ENCODE results near the gene MTRR.

Gene MTRR

DNA sequence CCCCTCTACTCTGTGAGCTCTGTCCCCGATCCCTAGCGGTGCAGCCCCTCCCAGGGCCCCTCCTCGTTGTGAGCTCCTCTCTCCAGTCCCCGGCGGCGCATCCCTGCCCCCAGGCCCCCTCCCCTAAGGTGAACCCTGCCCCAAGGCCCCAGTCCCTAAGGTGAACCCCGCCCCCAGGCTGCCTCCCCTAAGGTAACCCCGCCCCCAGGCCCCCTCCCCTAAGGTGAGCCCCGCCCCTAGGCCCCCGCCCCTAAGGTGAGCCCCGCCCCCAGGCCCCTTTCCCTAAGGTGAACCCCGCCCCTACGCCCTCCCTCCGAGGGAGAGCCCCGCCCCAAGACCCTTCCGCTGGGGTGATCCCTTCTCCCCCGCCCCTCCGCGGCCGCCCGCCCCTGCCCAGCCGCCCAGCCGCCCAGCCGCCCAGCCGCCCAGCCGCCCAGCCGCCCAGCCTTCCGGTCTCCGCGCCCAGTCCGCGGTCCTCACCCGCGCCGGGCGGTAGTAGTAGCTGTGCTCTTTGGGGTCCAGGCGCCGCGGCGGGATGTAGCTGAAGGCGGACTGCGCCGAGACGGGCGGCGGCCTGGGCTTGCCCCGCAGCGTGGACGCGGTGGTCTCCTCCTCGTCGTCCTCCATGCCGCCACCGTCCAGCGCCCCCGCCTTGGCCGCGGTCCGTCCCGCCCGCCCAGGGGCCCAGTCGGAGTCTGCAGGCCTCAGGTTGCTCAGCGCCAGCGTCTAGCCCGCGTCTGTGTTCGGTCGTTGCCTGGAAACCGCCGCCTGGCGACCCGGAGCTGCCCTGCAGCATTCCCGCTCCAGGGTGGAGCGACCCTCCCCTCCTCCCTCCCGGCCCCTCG lies 18.3 kb upstream of the MTRR start, which contains the start of gene CFAP90:
Gene CFAP90, minus strand, starts transcription at position 739 of the 845 bp plus-strand sequence. Its CDS starts 112 bp downstream, at position 627.
- no peak within 1 kb of the TSS for H2AFZ ChIP-seq (ENCODE audit: low read length)
- no peaks in the 10 kb centered on the region for H3K36me3 ChIP-seq (ENCODE audit: insufficient read depth, low read length)

DNA sequence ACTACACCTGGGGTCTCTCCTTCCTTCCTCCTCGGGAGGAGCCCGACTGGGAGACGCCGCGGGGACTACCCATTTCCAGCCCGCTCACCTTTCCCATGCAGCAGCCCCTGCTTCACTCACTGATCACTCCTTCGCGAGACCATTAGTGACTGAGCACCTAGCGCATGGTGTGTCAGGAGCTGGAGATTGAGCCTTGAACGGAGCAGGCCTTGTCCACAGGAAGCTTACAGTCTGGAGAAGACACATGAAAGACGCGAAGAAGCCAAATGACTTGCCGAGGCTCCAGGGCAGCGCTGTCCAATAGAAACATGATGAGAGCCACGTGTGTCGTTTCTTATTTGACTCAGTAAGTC lies 17.7 kb upstream of the MTRR start:
- Histone ChIP-seq H2AFZ (ENCODE audit: low read length) (no peak overlapping the region), H3K27ac (ENCODE audit: low read depth, low read length, poor library complexity, severe bottlenecking) (no peak overlapping the region)

More for the DNA sequence above, 18.3 kb upstream of the MTRR start, which contains the start of gene CFAP90:
- no peak for TF ChIP-seq EZH2 (IDR thresholded peaks at IDR 0.05; ENCODE audit: borderline replicate concordance, low read length)
- TF ChIP-seq, protein P1, sequence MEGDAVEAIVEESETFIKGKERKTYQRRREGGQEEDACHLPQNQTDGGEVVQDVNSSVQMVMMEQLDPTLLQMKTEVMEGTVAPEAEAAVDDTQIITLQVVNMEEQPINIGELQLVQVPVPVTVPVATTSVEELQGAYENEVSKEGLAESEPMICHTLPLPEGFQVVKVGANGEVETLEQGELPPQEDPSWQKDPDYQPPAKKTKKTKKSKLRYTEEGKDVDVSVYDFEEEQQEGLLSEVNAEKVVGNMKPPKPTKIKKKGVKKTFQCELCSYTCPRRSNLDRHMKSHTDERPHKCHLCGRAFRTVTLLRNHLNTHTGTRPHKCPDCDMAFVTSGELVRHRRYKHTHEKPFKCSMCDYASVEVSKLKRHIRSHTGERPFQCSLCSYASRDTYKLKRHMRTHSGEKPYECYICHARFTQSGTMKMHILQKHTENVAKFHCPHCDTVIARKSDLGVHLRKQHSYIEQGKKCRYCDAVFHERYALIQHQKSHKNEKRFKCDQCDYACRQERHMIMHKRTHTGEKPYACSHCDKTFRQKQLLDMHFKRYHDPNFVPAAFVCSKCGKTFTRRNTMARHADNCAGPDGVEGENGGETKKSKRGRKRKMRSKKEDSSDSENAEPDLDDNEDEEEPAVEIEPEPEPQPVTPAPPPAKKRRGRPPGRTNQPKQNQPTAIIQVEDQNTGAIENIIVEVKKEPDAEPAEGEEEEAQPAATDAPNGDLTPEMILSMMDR (IDR thresholded peaks at IDR 0.05; ENCODE audit: low read length), result no peak
- no peaks in the 10 kb centered on the region for H3F3A ChIP-seq (ENCODE audit: insufficient read depth, low read length)
- no peak within 1 kb of the TSS for H3K9ac ChIP-seq (ENCODE audit: low read length)
- H3K9me3 ChIP-seq (ENCODE audit: low read length), result no peaks in the 10 kb centered on the region
- H3K4me3 ChIP-seq (ENCODE audit: low read depth, low read length, poor library complexity, severe bottlenecking), result no peak within 1 kb of the TSS
- H3K27ac ChIP-seq (ENCODE audit: low read depth, low read length, poor library complexity, severe bottlenecking), result no peak within 1 kb of the TSS
- no peaks in the 10 kb centered on the region for H3K9me2 ChIP-seq (ENCODE audit: low read depth, low read length)
- no peaks in the 10 kb centered on the region for H3K27me3 ChIP-seq (ENCODE audit: insufficient read depth, low read length)
- H3K4me2 ChIP-seq (ENCODE audit: low read length), result no peak within 1 kb of the TSS
- H3K79me2 ChIP-seq (ENCODE audit: insufficient read depth, low read length), result no peaks in the 10 kb centered on the region
- no peaks in the 10 kb centered on the region for H3K4me1 ChIP-seq (ENCODE audit: insufficient read depth, low read length, severe bottlenecking)
- no peaks in the 10 kb centered on the region for H4K20me1 ChIP-seq (ENCODE audit: insufficient read depth, low read length)

DNA sequence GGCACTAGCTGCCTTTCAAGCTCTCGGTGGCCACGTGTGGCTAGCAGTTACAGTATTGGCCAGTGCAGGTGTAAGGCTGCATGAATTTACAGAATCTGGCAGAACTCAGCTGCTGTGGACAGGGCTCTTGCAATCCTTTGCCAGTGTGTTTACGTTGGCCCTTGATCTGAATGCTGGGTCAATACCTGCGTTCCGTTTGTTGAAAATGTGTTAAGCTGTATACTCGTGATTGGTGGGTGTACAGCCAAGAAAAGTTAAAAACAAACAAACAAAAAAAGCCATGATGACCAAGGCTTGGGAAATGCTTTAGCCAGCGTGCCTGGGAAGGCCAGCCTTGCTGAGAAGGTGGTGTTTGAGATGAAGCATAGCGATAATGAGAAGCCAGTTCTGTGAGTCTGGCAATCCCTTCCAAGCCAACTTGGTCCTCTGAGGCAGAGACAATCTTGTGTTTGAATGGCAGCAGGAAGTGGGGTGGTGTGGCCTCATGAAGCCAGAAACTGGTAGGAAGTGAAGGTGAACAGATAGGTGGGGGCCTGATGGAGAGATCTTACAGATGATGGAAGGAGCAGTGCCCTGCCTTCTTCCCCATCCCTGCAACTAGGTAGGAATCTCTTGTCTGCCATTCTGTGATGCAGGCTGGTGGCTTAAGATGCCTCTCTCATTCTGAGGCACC lies 17.2 kb upstream of the MTRR start:
- Histone ChIP-seq H3K9me2 (ENCODE audit: low read depth, low read length) (no peaks in the 10 kb centered on the region), H3K9ac (ENCODE audit: low read length) (no peak overlapping the region), H4K20me1 (ENCODE audit: insufficient read depth, low read length) (no peaks in the 10 kb centered on the region), H3K4me3 (ENCODE audit: low read depth, low read length, poor library complexity, severe bottlenecking) (no peak overlapping the region), H3K4me2 (ENCODE audit: low read length) (no peak overlapping the region), H3K9me3 (ENCODE audit: low read length) (no peaks in the 10 kb centered on the region), H3K27ac (ENCODE audit: low read depth, low read length, poor library complexity, severe bottlenecking) (no peak overlapping the region), H3K36me3 (ENCODE audit: insufficient read depth, low read length) (no peaks in the 10 kb centered on the region), H3K27me3 (ENCODE audit: insufficient read depth, low read length) (no peaks in the 10 kb centered on the region), H3K4me1 (ENCODE audit: insufficient read depth, low read length, severe bottlenecking) (no peaks in the 10 kb centered on the region), H3F3A (ENCODE audit: insufficient read depth, low read length) (no peaks in the 10 kb centered on the region), H3K79me2 (ENCODE audit: insufficient read depth, low read length) (no peaks in the 10 kb centered on the region), H2AFZ (ENCODE audit: low read length) (no peak overlapping the region)
- TF ChIP-seq, protein P1 (IDR thresholded peaks at IDR 0.05; ENCODE audit: low read length), result no peak
- TF ChIP-seq EZH2 (IDR thresholded peaks at IDR 0.05; ENCODE audit: borderline replicate concordance, low read length), result no peak

More for the DNA sequence above, 17.7 kb upstream of the MTRR start:
- H3K9me2 ChIP-seq (ENCODE audit: low read depth, low read length), result no peaks in the 10 kb centered on the region
- no peak for TF ChIP-seq EZH2 (IDR thresholded peaks at IDR 0.05; ENCODE audit: borderline replicate concordance, low read length)
- TF ChIP-seq, protein P1 (IDR thresholded peaks at IDR 0.05; ENCODE audit: low read length), result no peak
- no peaks in the 10 kb centered on the region for H3K27me3 ChIP-seq (ENCODE audit: insufficient read depth, low read length)
- H3K4me1 ChIP-seq (ENCODE audit: insufficient read depth, low read length, severe bottlenecking), result no peaks in the 10 kb centered on the region
- H4K20me1 ChIP-seq (ENCODE audit: insufficient read depth, low read length), result no peaks in the 10 kb centered on the region
- no peak overlapping the region for H3K4me3 ChIP-seq (ENCODE audit: low read depth, low read length, poor library complexity, severe bottlenecking)
- no peaks in the 10 kb centered on the region for H3K9me3 ChIP-seq (ENCODE audit: low read length)
- H3K36me3 ChIP-seq (ENCODE audit: insufficient read depth, low read length), result no peaks in the 10 kb centered on the region
- H3K79me2 ChIP-seq (ENCODE audit: insufficient read depth, low read length), result no peaks in the 10 kb centered on the region
- H3F3A ChIP-seq (ENCODE audit: insufficient read depth, low read length), result no peaks in the 10 kb centered on the region
- H3K4me2 ChIP-seq (ENCODE audit: low read length), result no peak overlapping the region
- H3K9ac ChIP-seq (ENCODE audit: low read length), result no peak overlapping the region
